HG03460 (cell line): ENCODE measurements around the gene HCRT.
"Not testable (repeated sequence)": the region's sequence is repeated elsewhere in the genome, so short reads cannot be mapped to it uniquely, and the experiment has no call there.

ENCODE experiments used
- ATAC-seq: cut with Tn5 transposase; IDR thresholded peaks from one replicate; pipeline ENCODE4 v1.9.1; 2021; ENCODE audit not compliant: unreplicated experiment

HCRT gene

DNA sequence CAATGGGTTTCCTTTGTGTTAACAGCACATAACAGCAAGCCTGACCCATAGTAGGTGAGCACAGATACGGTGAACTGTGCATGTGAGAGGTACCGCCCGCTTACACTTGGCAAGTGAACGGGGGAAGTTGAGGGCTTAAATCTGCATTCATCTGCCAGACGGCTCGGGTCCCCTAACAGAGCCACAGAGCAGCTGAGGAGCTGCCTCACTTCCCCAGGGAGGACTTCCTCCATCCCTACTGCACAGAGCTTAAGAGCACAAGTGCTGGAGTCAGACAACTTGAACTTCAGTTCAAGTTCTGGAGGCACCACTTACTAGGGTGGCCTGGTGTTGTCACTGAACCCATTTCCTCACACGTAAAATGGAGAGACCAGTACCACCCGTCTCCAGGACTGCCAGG is 43.9 kb downstream of the HCRT start:
- ATAC-seq, result no peak

- not testable (repeated sequence) for ATAC-seq
These were observed 44.6 kb downstream of the HCRT start for GRCh38 chr17:42140690-42141089.

GRCh38 chr17:42138749-42139492 is 46.3 kb downstream of the HCRT start:
- ATAC-seq, result no peak

DNA sequence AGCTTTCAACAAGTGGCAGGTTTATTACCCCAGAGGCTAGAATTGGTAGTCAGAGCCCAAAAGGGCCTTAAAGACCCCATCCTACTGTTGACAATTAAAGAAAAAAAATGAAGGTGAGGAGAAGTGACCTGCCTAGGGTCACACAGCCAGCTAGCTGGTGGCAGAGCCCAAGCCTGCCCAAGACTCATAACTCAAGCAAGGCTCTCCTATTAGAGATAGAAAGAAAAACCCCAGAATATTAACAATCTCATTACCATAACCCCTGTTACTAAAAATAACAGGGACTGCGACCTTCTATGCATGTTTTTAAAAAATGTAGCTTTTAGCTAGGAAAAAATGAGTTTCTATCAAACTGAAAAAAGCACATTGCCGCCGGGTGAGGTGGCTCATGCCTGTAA is 48.6 kb downstream of the HCRT start:
- no peak for ATAC-seq

- ATAC-seq, result no peak
These were observed 49.3 kb downstream of the HCRT start for GRCh38 chr17:42135664-42136653.

DNA sequence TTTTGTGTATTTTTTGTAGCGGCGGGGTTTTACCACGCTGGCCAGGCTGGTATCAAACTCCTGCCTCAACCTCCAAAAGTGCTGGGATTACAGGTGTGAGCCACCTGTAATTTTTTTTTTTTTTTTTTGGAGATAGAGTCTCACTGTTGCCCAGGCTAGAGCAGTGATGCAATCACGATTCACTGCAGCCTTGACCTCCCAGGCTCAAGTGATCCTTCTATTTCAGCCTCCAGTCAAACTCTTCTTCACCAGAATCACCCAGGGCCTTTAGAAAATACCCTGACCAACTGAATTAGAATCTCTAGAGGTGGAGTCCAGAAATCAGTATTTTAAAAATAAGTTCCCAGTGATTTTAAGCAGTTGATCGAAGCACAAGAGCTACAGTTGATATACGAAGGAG is 50.1 kb downstream of the HCRT start:
- no peak for ATAC-seq
